H1 (cell line): ENCODE results near the gene COL20A1. TPM values are rescaled to one million over a fixed set of nuclear protein-coding genes. Genes with fewer than 3 reads are reported as not detected.

Experiments
- EGR1 ChIP-seq: IDR thresholded peaks from 2 replicates; pipeline ENCODE4 v1.6.1; 2011; ENCODE audit warnings: low read depth, low read length, borderline replicate concordance
- POLR2AphosphoS5 ChIP-seq: IDR thresholded peaks from 2 replicates; pipeline ENCODE4 v1.6.1; 2011; ENCODE audit warnings: low read depth, low read length
- RXRA ChIP-seq: IDR thresholded peaks from 2 replicates; pipeline ENCODE4 v1.6.1; 2011; ENCODE audit warnings: low read depth, mild to moderate bottlenecking, low read length, moderate library complexity; ENCODE audit not compliant: insufficient read depth
- polyA plus RNA-seq, 7 experiments: library from polyadenylated mRNA; depleted of rRNA in 3 of 7; stranded (reverse) in 5 of 7; unstranded in 2 of 7; fragments of >200 nt in 5 of 7; fragments of 200-250 nt in 2 of 7; gene quantifications; 1 replicate in 5 of 7; 2 replicates in 1 of 7; 4 replicates in 1 of 7; pipeline versions ENCODE4 v1.2.1 to v1.2.3, GENCODE V29; 2011 to 2013; ENCODE audit warnings: missing spikeins in 2 of 7, mixed read lengths in 2 of 7
- total RNA-seq: library from RNA; stranded (reverse); fragmentation: NEBNext Ultra II Directional; extraction: Animal tissue kit (Norgen Biotek cat#: 25700); gene quantifications from 2 replicates; pipeline ENCODE4 v1.2.1, GENCODE V29; 2021

The COL20A1 gene
- total and polyA plus RNA-seq, 2 of the 8 experiments (the other 6 are each of a cell fraction or from before 2014, with no cell fraction given) = 0.19 to 0.21 TPM

GRCh38 chr20:63343460-63344445 is 50.8 kb downstream of the COL20A1 start (continued):
- no peak for TF ChIP-seq RXRA
- no peak for TF ChIP-seq POLR2AphosphoS5
- TF ChIP-seq EGR1 = no peak
